ENCODE measurements around the gene LAMB1. TPM values are rescaled to one million over a fixed set of nuclear protein-coding genes. Genes with fewer than 3 reads are reported as not detected.

LAMB1 gene
- total RNA-seq, 1 experiment from 2014 or later, result 101 TPM

DNA sequence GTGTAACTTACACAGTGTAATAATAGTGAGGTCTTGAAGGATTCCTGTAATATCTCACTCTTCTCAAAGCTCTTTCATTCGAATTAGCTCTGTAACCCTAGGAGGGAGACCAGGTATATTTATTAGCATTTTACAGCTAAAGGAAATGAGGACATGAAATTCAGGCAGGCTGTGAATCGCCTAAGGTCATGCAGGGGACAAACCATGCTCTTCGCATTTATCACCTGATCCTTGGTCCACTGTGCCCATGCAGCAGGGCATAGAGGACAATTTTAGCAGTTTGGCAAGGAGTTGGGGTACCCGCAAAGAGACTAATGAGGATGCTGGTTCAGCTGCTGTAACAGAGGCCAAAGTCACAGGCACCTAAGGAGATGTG lies 14.8 kb upstream of the LAMB1 start:
- H3K9me3 ChIP-seq (ENCODE audit: low read length), result no peaks in the 10 kb centered on the region
- no peaks in the 10 kb centered on the region for H3K27me3 ChIP-seq (ENCODE audit: low read length)
- H3K9me2 ChIP-seq (replicated peaks; ENCODE audit: low read length), result no peaks in the 10 kb centered on the region
- H3K27ac ChIP-seq (ENCODE audit: low read length), result peak overlapping the region; percentile 97
- H3K4me1 ChIP-seq (ENCODE audit: insufficient read depth, low read length), result peaks cover 51% of the 10 kb centered on the region
- H4K20me1 ChIP-seq (ENCODE audit: low read length), result no peaks in the 10 kb centered on the region
- BruUV-seq (replicated peaks), result no TSS peak
- TF ChIP-seq EZH2 (IDR thresholded peaks at IDR 0.05; ENCODE audit: low read length, unreplicated experiment) (no peak), EZH2phosphoT487 (IDR thresholded peaks at IDR 0.05; ENCODE audit: borderline replicate concordance, low read length) (no peak)
- TF ChIP-seq, protein P1, sequence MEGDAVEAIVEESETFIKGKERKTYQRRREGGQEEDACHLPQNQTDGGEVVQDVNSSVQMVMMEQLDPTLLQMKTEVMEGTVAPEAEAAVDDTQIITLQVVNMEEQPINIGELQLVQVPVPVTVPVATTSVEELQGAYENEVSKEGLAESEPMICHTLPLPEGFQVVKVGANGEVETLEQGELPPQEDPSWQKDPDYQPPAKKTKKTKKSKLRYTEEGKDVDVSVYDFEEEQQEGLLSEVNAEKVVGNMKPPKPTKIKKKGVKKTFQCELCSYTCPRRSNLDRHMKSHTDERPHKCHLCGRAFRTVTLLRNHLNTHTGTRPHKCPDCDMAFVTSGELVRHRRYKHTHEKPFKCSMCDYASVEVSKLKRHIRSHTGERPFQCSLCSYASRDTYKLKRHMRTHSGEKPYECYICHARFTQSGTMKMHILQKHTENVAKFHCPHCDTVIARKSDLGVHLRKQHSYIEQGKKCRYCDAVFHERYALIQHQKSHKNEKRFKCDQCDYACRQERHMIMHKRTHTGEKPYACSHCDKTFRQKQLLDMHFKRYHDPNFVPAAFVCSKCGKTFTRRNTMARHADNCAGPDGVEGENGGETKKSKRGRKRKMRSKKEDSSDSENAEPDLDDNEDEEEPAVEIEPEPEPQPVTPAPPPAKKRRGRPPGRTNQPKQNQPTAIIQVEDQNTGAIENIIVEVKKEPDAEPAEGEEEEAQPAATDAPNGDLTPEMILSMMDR (conservative IDR thresholded peaks at IDR 0.05; ENCODE audit: low read depth, low read length), result no peak
- H3K36me3 ChIP-seq (ENCODE audit: low read depth, low read length), result no peaks in the 10 kb centered on the region
- ChIA-PET POLR2A (ENCODE audit: unreplicated experiment) (no interaction called here), CTCF (no interaction called here)
- H3K4me2 ChIP-seq (ENCODE audit: low read length), result peak overlapping the region; percentile 17; the same call in 1 of the 2 replicates
- intact Hi-C loops (cut with micrococcal nuclease), result loop anchor here (2.0 to 10.0 kb wide), 4 partner anchors 50 to 853 kb away; partner anchors contain the start of genes DLD and HBP1
- H3K4me3 ChIP-seq (ENCODE audit: low read length), result no peak overlapping the region
- no peak overlapping the region for H2AFZ ChIP-seq (ENCODE audit: low read length)
- H3K9ac ChIP-seq (ENCODE audit: low read length), result no peak overlapping the region
- ATAC-seq (no peak), DNase-seq (no peak)
- no peaks in the 10 kb centered on the region for H3K79me2 ChIP-seq (ENCODE audit: low read length)
- H3F3A ChIP-seq (ENCODE audit: low read length, unreplicated experiment), result peaks cover 9% of the 10 kb centered on the region

DNA sequence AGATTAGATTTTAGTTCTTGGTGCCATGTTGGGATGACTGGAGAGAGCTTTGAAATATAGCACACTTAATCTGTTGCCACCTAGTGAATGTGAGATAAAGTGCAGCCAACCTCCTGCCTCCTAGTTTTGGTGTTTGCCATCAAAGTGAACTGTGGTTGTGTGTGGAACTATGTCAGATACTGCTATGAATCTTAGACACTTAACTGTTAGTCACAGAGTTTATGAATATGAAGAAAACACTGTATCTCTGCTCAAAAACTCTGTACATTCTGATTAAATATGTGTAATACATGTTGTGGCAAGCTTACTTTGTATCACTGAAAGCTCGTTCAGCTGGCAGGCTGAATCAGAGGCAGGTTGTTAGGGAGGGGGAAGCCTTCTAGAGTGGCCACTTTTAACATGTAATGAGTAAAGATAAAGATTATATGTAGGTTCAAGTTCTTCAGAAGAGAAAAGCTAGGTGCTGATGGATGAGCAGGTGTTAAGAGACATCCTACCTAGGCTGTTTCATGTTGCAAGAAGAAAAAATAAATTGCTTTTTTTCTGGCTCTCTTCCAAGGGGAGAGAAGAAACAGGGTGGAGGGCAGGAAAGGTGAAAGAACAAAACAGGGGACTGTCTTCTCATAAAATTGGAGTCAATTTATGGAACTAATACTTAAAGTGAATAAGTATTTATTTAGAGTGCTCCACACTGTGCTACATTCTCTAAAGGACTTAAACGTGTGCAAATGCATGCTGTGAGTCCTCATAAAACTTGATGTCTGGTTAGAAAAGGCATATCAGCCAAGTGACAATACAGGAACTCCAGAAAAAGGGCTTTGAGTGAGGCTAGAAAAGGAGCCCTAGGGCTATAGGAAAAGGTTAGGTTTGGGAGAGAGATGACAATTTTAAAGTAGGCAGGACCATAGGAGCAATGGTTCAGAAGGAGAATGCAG lies 14.1 kb upstream of the LAMB1 start:
- Histone ChIP-seq H3K9me2 (replicated peaks; ENCODE audit: low read length) (no peaks in the 10 kb centered on the region), H3K36me3 (ENCODE audit: low read depth, low read length) (no peaks in the 10 kb centered on the region), H3K27ac (ENCODE audit: low read length) (peak overlapping the region; percentile 97), H3K4me1 (ENCODE audit: insufficient read depth, low read length) (peaks cover 58% of the 10 kb centered on the region), H3K27me3 (ENCODE audit: low read length) (no peaks in the 10 kb centered on the region), H3K4me3 (ENCODE audit: low read length) (no peak overlapping the region), H4K20me1 (ENCODE audit: low read length) (no peaks in the 10 kb centered on the region), H3F3A (ENCODE audit: low read length, unreplicated experiment) (peaks cover 9% of the 10 kb centered on the region), H3K9me3 (ENCODE audit: low read length) (no peaks in the 10 kb centered on the region), H3K79me2 (ENCODE audit: low read length) (no peaks in the 10 kb centered on the region), H2AFZ (ENCODE audit: low read length) (no peak overlapping the region), H3K9ac (ENCODE audit: low read length) (peak overlapping the region; percentile 81), H3K4me2 (ENCODE audit: low read length) (peak overlapping the region; percentile 79)
- TF ChIP-seq, protein P1 (conservative IDR thresholded peaks at IDR 0.05; ENCODE audit: low read depth, low read length), result peak; percentile 69
- TF ChIP-seq EZH2phosphoT487 (IDR thresholded peaks at IDR 0.05; ENCODE audit: borderline replicate concordance, low read length), result no peak
- intact Hi-C loops (cut with micrococcal nuclease), result loop anchor here (1.0 to 10.0 kb wide), 5 partner anchors 50 to 852 kb away; partner anchors contain the start of genes DLD and HBP1
- CTCF ChIA-PET, result interaction anchor here (0.7 to 1.3 kb wide), 3 partner anchors 15 to 138 kb away, joined by 3 to 4 read pairs (median 4); no protein-coding TSS in a partner anchor
- ATAC-seq, result peak; percentile 61
- POLR2A ChIA-PET (ENCODE audit: unreplicated experiment), result interaction anchor here (0.6 kb wide), 1 partner anchor 135 kb away, joined by 4 read pairs; no protein-coding TSS in a partner anchor
- peak; percentile 75 for DNase-seq
- BruUV-seq (replicated peaks), result no TSS peak
